Fibroblast of lung (primary cell): ENCODE measurements around the gene TSSC4. TPM values are rescaled to one million over a fixed set of nuclear protein-coding genes. Genes with fewer than 3 reads are reported as not detected.

Source experiments
- DNase-seq, 2 donors: peaks; one replicate each; pipeline versions ENCODE4 v3.0.0 to v3.0.0-alpha.2; 2010; ENCODE audit warnings: low read depth in 2 of 2
- H2AFZ ChIP-seq: 2 replicates; pipeline ENCODE4 v1.5.1; 2012; ENCODE audit warnings: low read length, control low read depth, inconsistent platforms
- H3K27ac ChIP-seq: 2 replicates; pipeline ENCODE4 v1.5.1; 2011; ENCODE audit warnings: low read length, control low read depth; ENCODE audit not compliant: insufficient read depth
- H3K27me3 ChIP-seq: 2 replicates; pipeline ENCODE4 v1.5.1; 2011; ENCODE audit warnings: mild to moderate bottlenecking, low read length; ENCODE audit not compliant: control insufficient read depth, insufficient read depth
- H3K36me3 ChIP-seq: 2 replicates; pipeline ENCODE4 v1.5.1; 2011; ENCODE audit warnings: low read length; ENCODE audit not compliant: control insufficient read depth, insufficient read depth
- H3K4me1 ChIP-seq: 2 replicates; pipeline ENCODE4 v1.5.1; 2011; ENCODE audit warnings: low read length; ENCODE audit not compliant: control insufficient read depth, insufficient read depth; ENCODE audit errors: extremely low read depth
- H3K4me2 ChIP-seq: 2 replicates; pipeline ENCODE4 v1.5.1; 2011; ENCODE audit warnings: low read length, control low read depth; ENCODE audit not compliant: insufficient read depth; ENCODE audit errors: extremely low read depth
- H3K4me3 ChIP-seq, 4 experiments: fragments of 200-600 bp in 1 of 4; sonication (generic) in 1 of 4; replicated peaks in 1 of 4; 2 replicates each; pipeline ENCODE4 v1.5.1; 2011 to 2016; ENCODE audit warnings: low read length in 4 of 4, low read depth in 3 of 4, mild to moderate bottlenecking in 3 of 4, control low read depth in 2 of 4, inconsistent platforms in 1 of 4, mixed read lengths in 1 of 4; ENCODE audit not compliant: insufficient read depth in 1 of 4; ENCODE audit errors: control extremely low read depth in 1 of 4
- H3K79me2 ChIP-seq: 2 replicates; pipeline ENCODE4 v1.5.1; 2012; ENCODE audit warnings: mild to moderate bottlenecking, low read length, inconsistent platforms; ENCODE audit not compliant: control insufficient read depth, insufficient read depth
- H3K9ac ChIP-seq: 2 replicates; pipeline ENCODE4 v1.5.1; 2011; ENCODE audit warnings: mild to moderate bottlenecking, low read length, control low read depth; ENCODE audit not compliant: insufficient read depth
- H3K9me3 ChIP-seq: 2 replicates; pipeline ENCODE4 v1.5.1; 2012; ENCODE audit warnings: low read depth, low read length; ENCODE audit not compliant: control insufficient read depth, insufficient read depth
- H4K20me1 ChIP-seq: 2 replicates; pipeline ENCODE4 v1.5.1; 2011; ENCODE audit warnings: low read length; ENCODE audit not compliant: control insufficient read depth, insufficient read depth; ENCODE audit errors: extremely low read depth
- EZH2 ChIP-seq: IDR thresholded peaks from 2 replicates; pipeline ENCODE4 v1.5.1; 2012; ENCODE audit warnings: low read length, control low read depth, mild to moderate bottlenecking; ENCODE audit errors: missing control alignments
- polyA plus RNA-seq, 2 donors: library from polyadenylated mRNA; depleted of rRNA in 1 of 2; stranded (reverse) in 1 of 2; unstranded in 1 of 2; fragments of >200 nt; gene quantifications; 2 replicates each; pipeline ENCODE4 v1.2.1, GENCODE V29; 2011 to 2012; ENCODE audit warnings: missing spikeins in 1 of 2
- total RNA-seq: library from RNA; depleted of rRNA; stranded (reverse); fragments of >200 nt; gene quantifications from 2 replicates; pipeline ENCODE4 v1.2.1, GENCODE V29; 2014
- TF ChIP-seq, protein P1 (sequence below), 2 donors: IDR thresholded peaks in 1 of 2; conservative IDR thresholded peaks in 1 of 2; 1 replicate in 1 of 2; 2 replicates in 1 of 2; pipeline ENCODE4 v1.5.1; 2011 to 2012; ENCODE audit warnings: low read length in 2 of 2, control low read depth in 1 of 2, inconsistent platforms in 1 of 2, low read depth in 1 of 2, mild to moderate bottlenecking in 1 of 2

Gene TSSC4
- total and polyA plus RNA-seq, 2 donors (not counting 1 experiment from before 2014, with no cell fraction given) = 8.8 to 48.7 TPM

DNA sequence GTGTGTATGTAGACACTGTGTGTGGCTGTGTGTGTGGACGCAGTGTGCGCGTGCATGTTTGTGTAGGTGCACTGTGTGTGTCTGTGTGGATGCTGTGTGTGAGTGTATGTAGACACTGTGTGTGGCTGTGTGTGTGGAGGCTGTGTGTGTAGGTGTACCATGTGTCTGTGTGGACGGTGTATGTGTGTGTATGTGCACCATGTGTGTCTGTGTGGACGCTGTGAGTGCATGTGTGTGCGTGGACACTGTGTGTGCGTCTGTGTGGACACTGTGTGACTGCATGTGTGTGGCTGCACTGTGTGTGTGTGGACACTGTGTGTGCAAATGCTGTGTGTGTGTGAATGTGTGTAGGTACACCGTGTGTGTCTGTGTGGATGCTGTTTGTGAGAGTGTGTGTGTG, 33.5 kb downstream of the TSSC4 start:
- DNase-seq = no peak
- H3K27ac ChIP-seq = no peak overlapping the region
- H3K4me2 ChIP-seq = no peak overlapping the region
- no peak overlapping the region for H3K9ac ChIP-seq
- H2AFZ ChIP-seq = no peak overlapping the region
- H3K27me3 ChIP-seq = no peaks in the 10 kb centered on the region
- TF ChIP-seq, protein P1, sequence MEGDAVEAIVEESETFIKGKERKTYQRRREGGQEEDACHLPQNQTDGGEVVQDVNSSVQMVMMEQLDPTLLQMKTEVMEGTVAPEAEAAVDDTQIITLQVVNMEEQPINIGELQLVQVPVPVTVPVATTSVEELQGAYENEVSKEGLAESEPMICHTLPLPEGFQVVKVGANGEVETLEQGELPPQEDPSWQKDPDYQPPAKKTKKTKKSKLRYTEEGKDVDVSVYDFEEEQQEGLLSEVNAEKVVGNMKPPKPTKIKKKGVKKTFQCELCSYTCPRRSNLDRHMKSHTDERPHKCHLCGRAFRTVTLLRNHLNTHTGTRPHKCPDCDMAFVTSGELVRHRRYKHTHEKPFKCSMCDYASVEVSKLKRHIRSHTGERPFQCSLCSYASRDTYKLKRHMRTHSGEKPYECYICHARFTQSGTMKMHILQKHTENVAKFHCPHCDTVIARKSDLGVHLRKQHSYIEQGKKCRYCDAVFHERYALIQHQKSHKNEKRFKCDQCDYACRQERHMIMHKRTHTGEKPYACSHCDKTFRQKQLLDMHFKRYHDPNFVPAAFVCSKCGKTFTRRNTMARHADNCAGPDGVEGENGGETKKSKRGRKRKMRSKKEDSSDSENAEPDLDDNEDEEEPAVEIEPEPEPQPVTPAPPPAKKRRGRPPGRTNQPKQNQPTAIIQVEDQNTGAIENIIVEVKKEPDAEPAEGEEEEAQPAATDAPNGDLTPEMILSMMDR (conservative IDR thresholded peaks at IDR 0.05 in 1 of 2, IDR thresholded peaks at IDR 0.05 in 1 of 2; ENCODE audit: low read depth in 1 of 2, low read length in 2 of 2) = no peak
- TF ChIP-seq EZH2 = no peak
- H3K36me3 ChIP-seq = no peaks in the 10 kb centered on the region
- H3K4me3 ChIP-seq = no peak overlapping the region
- no peaks in the 10 kb centered on the region for H3K79me2 ChIP-seq
- H3K4me1 ChIP-seq = no peaks in the 10 kb centered on the region
- H3K9me3 ChIP-seq = no peaks in the 10 kb centered on the region
- no peaks in the 10 kb centered on the region for H4K20me1 ChIP-seq

DNA sequence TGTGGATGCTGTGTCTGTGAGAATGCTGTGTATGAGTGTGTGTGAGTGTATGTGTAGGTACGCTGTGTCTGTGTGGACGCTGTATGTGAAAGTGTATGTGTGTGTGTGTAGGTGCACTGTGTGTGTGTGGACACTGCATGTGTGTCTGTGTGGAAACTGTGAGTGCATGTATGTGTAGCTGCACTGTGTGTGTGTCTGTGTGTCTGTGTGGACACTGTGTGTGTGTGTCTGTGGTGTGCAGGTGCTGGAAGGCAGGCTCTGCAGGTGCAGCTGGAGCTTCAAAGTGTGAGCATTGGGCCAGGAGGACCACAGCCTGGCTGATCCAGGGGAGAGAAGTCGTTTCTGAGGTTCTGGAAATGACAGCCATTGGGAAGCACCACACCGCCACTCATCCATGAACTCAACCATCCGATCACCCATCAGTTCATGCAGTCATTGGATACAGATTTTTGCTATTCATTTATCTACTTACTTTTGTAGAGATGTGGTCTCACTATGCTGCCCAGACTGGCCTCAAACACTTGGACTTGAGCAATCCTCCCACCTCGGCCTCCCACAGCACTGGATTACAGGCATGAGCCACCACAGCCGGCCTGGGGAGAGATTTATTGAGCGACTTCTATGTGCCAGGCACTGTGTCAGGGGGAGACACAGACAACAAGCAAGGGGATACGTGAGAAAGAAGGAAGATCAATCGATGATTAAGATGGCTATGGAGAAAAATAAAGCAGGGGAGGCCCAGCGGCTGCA, 34.1 kb downstream of the TSSC4 start:
- Histone ChIP-seq H3K79me2 (no peaks in the 10 kb centered on the region), H3K4me2 (no peak overlapping the region), H4K20me1 (no peaks in the 10 kb centered on the region), H3K27ac (no peak overlapping the region), H3K4me3 (no peak overlapping the region), H3K9me3 (no peaks in the 10 kb centered on the region), H3K27me3 (no peaks in the 10 kb centered on the region), H3K36me3 (no peaks in the 10 kb centered on the region), H3K9ac (no peak overlapping the region), H2AFZ (no peak overlapping the region), H3K4me1 (no peaks in the 10 kb centered on the region)
- DNase-seq = no peak
- TF ChIP-seq EZH2 = no peak
- TF ChIP-seq, protein P1 (conservative IDR thresholded peaks at IDR 0.05 in 1 of 2, IDR thresholded peaks at IDR 0.05 in 1 of 2; ENCODE audit: low read depth in 1 of 2, low read length in 2 of 2) = no peak

DNA sequence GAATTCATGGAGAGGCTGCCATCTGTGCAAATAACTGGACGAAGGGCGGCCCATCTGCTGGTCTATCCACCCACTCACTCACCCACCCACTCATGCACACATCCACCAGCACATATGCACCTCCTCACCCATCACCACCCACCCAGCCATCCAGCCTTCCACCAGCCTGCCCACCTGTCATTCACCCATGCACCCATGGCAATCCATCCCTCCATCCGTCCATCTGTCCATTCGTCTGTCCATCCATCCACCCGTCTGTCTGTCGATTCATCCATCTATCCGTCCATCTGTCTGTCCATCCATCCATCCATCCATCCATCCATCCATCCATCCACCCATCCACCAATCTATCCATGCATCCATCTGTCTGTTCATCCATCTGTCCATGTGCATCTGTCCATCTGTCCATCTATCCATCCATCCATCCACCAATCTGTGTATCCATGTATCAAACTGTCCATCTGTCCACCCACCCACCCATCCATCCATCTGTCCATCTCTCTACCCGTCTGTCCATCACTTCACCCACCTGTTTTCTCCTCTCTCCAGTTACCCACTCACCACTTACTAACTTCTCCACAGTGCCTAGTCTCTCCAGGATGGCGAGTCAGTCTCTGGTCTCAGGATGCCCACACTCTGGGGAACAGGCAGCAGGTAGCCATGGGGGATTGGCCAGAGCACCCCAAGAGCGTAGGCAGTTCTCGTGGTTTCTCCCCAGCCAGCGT, 34.9 kb downstream of the TSSC4 start:
- H3K27ac ChIP-seq = no peak overlapping the region
- H4K20me1 ChIP-seq = no peaks in the 10 kb centered on the region
- no peak overlapping the region for H3K4me3 ChIP-seq
- no peak for DNase-seq
- TF ChIP-seq, protein P1 (conservative IDR thresholded peaks at IDR 0.05 in 1 of 2, IDR thresholded peaks at IDR 0.05 in 1 of 2; ENCODE audit: low read depth in 1 of 2, low read length in 2 of 2) = no peak
- no peak for TF ChIP-seq EZH2
- H3K9ac ChIP-seq = no peak overlapping the region
- H3K9me3 ChIP-seq = no peaks in the 10 kb centered on the region
- H2AFZ ChIP-seq = no peak overlapping the region
- H3K27me3 ChIP-seq = no peaks in the 10 kb centered on the region
- H3K79me2 ChIP-seq = no peaks in the 10 kb centered on the region
- no peaks in the 10 kb centered on the region for H3K4me1 ChIP-seq
- no peaks in the 10 kb centered on the region for H3K36me3 ChIP-seq
- H3K4me2 ChIP-seq = no peak overlapping the region
